HG02943 (cell line): Measurements from ENCODE around the gene ADAMTS7.
"Not testable (repeated sequence)": the region's sequence is repeated elsewhere in the genome, so short reads cannot be mapped to it uniquely, and the experiment has no call there.

ENCODE experiments used
- ATAC-seq: cut with Tn5 transposase; IDR thresholded peaks from one replicate; pipeline ENCODE4 v1.9.1; 2021; ENCODE audit warnings: mild to moderate bottlenecking, low read depth, moderate library complexity; ENCODE audit not compliant: unreplicated experiment

ADAMTS7 gene

GRCh38 chr15:78728427-78728826, 82.8 kb downstream of the ADAMTS7 start:
- not testable (repeated sequence) for ATAC-seq

- no peak for ATAC-seq
These were observed 83.7 kb downstream of the ADAMTS7 start for GRCh38 chr15:78727561-78727960.

- no peak for ATAC-seq
These were observed 84.3 kb downstream of the ADAMTS7 start for GRCh38 chr15:78726870-78727551.

- not testable (repeated sequence) for ATAC-seq
These were observed 91.3 kb downstream of the ADAMTS7 start for GRCh38 chr15:78719819-78720450.

GRCh38 chr15:78718837-78719236, 92.4 kb downstream of the ADAMTS7 start:
- no peak for ATAC-seq

GRCh38 chr15:78717956-78718656, 93.2 kb downstream of the ADAMTS7 start:
- no peak for ATAC-seq

- no peak for ATAC-seq
These were observed 94.6 kb downstream of the ADAMTS7 start for GRCh38 chr15:78716651-78717050.

- ATAC-seq = no peak
These were observed 95.3 kb downstream of the ADAMTS7 start for GRCh38 chr15:78715930-78716329.

GRCh38 chr15:78715434-78715833, 95.8 kb downstream of the ADAMTS7 start:
- ATAC-seq = no peak

GRCh38 chr15:78714890-78715289, 96.4 kb downstream of the ADAMTS7 start:
- ATAC-seq = no peak

- ATAC-seq = no peak
These were observed 98.3 kb downstream of the ADAMTS7 start for GRCh38 chr15:78712797-78713515.

- no peak for ATAC-seq
These were observed 99.6 kb downstream of the ADAMTS7 start for GRCh38 chr15:78711638-78712037.

- ATAC-seq = no peak
These were observed 101.9 kb downstream of the ADAMTS7 start for GRCh38 chr15:78709263-78709882.
